A673 (cell line): ENCODE data around the gene VN1R5.

Experiments used
- CTCF ChIP-seq: fragments of 300-800, 200-600 bp; sonication (generic); conservative IDR thresholded peaks from 2 replicates; pipeline ENCODE4 v1.5.1; 2017; ENCODE audit warnings: low read depth, mild to moderate bottlenecking, antibody characterized with exemption, low read length, moderate library complexity, mixed read lengths
- EZH2 ChIP-seq: fragments of 200-600 bp; sonication (generic); IDR thresholded peaks from 2 replicates; pipeline ENCODE4 v1.6.1; 2017; ENCODE audit warnings: borderline replicate concordance, low read depth, mild to moderate bottlenecking, mixed read lengths, antibody characterized with exemption, low read length; ENCODE audit not compliant: poor library complexity, severe bottlenecking

DNA sequence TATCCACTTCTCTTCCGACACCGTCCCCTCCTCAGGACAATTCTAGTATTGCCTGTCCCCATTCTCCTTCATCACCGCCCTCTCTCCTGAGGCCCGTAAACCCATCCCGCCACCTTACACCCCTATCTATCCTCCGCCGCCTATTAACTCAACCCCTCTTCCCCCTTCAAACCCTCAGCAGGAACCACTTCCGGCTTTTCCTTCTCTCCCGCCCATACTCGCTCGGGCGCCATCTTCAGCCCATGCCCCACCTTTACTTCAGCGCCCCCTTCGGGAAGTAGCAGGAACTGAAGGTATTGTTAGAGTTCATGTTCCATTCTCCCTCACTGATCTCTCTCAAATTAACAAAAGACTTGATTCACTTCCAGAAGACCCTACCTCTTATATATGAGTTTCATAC lies 31.6 kb downstream of the VN1R5 start:
- TF ChIP-seq CTCF (peak; percentile 40), EZH2 (no peak)
